CD4-positive, CD25-positive, alpha-beta regulatory T cell (primary cell): ENCODE data around the gene ERO1B. TPM values are rescaled to one million over a fixed set of nuclear protein-coding genes. Genes with fewer than 3 reads are reported as not detected.

ENCODE experiments used
- ATAC-seq, 2 donors: fragments of 150-1000 bp; cut with Tn5 transposase; one replicate each; pipeline ENCODE4 v1.10.0; 2021; ENCODE audit warnings: low read depth in 2 of 2, moderate number of reproducible peaks in 2 of 2, moderate library complexity in 1 of 2
- DNase-seq, 3 donors: peaks; one replicate each; pipeline versions ENCODE4 v3.0.0 to v3.0.0-alpha.2; 2012 to 2022; ENCODE audit warnings: mixed read lengths in 1 of 3
- H3K27ac ChIP-seq: one replicate; pipeline ENCODE4 v1.7.0; 2013; ENCODE audit warnings: mild to moderate bottlenecking, low read length; ENCODE audit not compliant: insufficient read depth, poor library complexity, severe bottlenecking
- H3K27me3 ChIP-seq: one replicate; pipeline ENCODE4 v1.7.0; 2013; ENCODE audit warnings: low read length; ENCODE audit not compliant: control insufficient read depth, insufficient read depth
- H3K36me3 ChIP-seq: one replicate; pipeline ENCODE4 v1.7.0; 2013; ENCODE audit warnings: mild to moderate bottlenecking, low read length, moderate library complexity; ENCODE audit not compliant: control insufficient read depth, insufficient read depth
- H3K4me1 ChIP-seq: 2 replicates; pipeline ENCODE4 v1.7.0; 2013; ENCODE audit warnings: mild to moderate bottlenecking, low read length; ENCODE audit not compliant: insufficient read depth, control insufficient read depth, poor library complexity, severe bottlenecking
- H3K4me3 ChIP-seq: one replicate; pipeline ENCODE4 v1.7.0; 2013; ENCODE audit warnings: low read depth, mild to moderate bottlenecking, low read length, moderate library complexity
- H3K9me3 ChIP-seq, 2 experiments: 1 replicate in 1 of 2; 2 replicates in 1 of 2; pipeline ENCODE4 v1.7.0; 2013; ENCODE audit warnings: low read length in 2 of 2, mild to moderate bottlenecking in 1 of 2, moderate library complexity in 1 of 2; ENCODE audit not compliant: control insufficient read depth in 2 of 2
- H3K27ac Mint-ChIP-seq, 3 donors: one replicate each; pipeline ENCODE4 v1.8.0; 2020 to 2022; ENCODE audit warnings: mild to moderate bottlenecking in 3 of 3, mixed read lengths in 3 of 3, moderate library complexity in 2 of 3
- H3K27me3 Mint-ChIP-seq: one replicate; pipeline ENCODE4 v1.8.0; 2022; ENCODE audit warnings: mild to moderate bottlenecking, mixed read lengths
- H3K36me3 Mint-ChIP-seq: one replicate; pipeline ENCODE4 v1.8.0; 2020; ENCODE audit warnings: mixed read lengths
- H3K4me1 Mint-ChIP-seq, 4 donors: one replicate each; pipeline ENCODE4 v1.8.0; 2020 to 2022; ENCODE audit warnings: mixed read lengths in 4 of 4, mild to moderate bottlenecking in 1 of 4
- H3K4me3 Mint-ChIP-seq, 4 donors: one replicate each; pipeline ENCODE4 v1.8.0; 2020 to 2022; ENCODE audit warnings: mild to moderate bottlenecking in 4 of 4, mixed read lengths in 4 of 4, moderate library complexity in 3 of 4
- H3K9me3 Mint-ChIP-seq, 7 donors: one replicate each; pipeline ENCODE4 v1.8.0; 2020 to 2022; ENCODE audit warnings: mixed read lengths in 7 of 7, mild to moderate bottlenecking in 3 of 7, moderate library complexity in 2 of 7
- polyA plus RNA-seq, 4 donors: library from polyadenylated mRNA; unstranded; fragments of 300-500 nt; fragmentation: Illumina TruSeq; gene quantifications; one replicate each; pipeline ENCODE4 v1.2.3, GENCODE V29; 2021
- total RNA-seq: library from RNA; stranded (reverse); gene quantifications from one replicate; pipeline ENCODE4 v1.2.3, GENCODE V29; 2022

ERO1B gene
- total and polyA plus RNA-seq, 5 donors from 2014 or later: 2.4 to 15.2 (median 2.8) TPM

GRCh38 chr1:236261898-236262297, 19.9 kb downstream of the ERO1B start:
- Histone ChIP-seq H3K27me3 (no peaks in the 10 kb centered on the region), H3K9me3 (peaks cover 16 to 22% of the 10 kb centered on the region in 2 experiments), H3K4me1 (no peaks in the 10 kb centered on the region), H3K4me3 (no peak overlapping the region), H3K36me3 (peaks cover 18% of the 10 kb centered on the region), H3K27ac (no peak overlapping the region)
- peaks cover 4% of the 10 kb centered on the region for H3K27me3 Mint-ChIP-seq
- peaks cover 7 to 37% (median 19%) of the 10 kb centered on the region in 4 donors for H3K4me1 Mint-ChIP-seq
- DNase-seq (no peak), ATAC-seq (no peak)
- no peak overlapping the region for H3K27ac Mint-ChIP-seq
- H3K36me3 Mint-ChIP-seq: peaks cover 59% of the 10 kb centered on the region
- no peak overlapping the region for H3K4me3 Mint-ChIP-seq
- H3K9me3 Mint-ChIP-seq: peaks cover 4 to 42% (median 7%) of the 10 kb centered on the region in 7 donors

GRCh38 chr1:236261033-236261432, 20.7 kb downstream of the ERO1B start:
- Mint-ChIP-seq H3K36me3 (peaks cover 55% of the 10 kb centered on the region), H3K4me1 (peaks cover 5 to 37% (median 19%) of the 10 kb centered on the region in 4 donors), H3K27me3 (peaks cover 4% of the 10 kb centered on the region), H3K9me3 (peaks cover 4 to 42% (median 9%) of the 10 kb centered on the region in 7 donors), H3K27ac (no peak overlapping the region), H3K4me3 (no peak overlapping the region)
- H3K9me3 ChIP-seq: peaks cover 16 to 24% of the 10 kb centered on the region in 2 experiments
- no peaks in the 10 kb centered on the region for H3K4me1 ChIP-seq
- DNase-seq (no peak), ATAC-seq (no peak)
- no peaks in the 10 kb centered on the region for H3K27me3 ChIP-seq
- no peak overlapping the region for H3K4me3 ChIP-seq
- peaks cover 22% of the 10 kb centered on the region for H3K36me3 ChIP-seq
- no peak overlapping the region for H3K27ac ChIP-seq

GRCh38 chr1:236259043-236259442, 22.7 kb downstream of the ERO1B start:
- Mint-ChIP-seq H3K4me3 (peak overlapping the region; percentile 18 to 51 (median 36)), H3K4me1 (peaks cover 10 to 37% (median 27%) of the 10 kb centered on the region in 4 donors), H3K27ac (peak overlapping the region in 2 of 3 donors; percentile 6 to 18), H3K9me3 (peaks cover 4 to 42% (median 9%) of the 10 kb centered on the region in 7 donors), H3K27me3 (peaks cover 4% of the 10 kb centered on the region), H3K36me3 (peaks cover 55% of the 10 kb centered on the region)
- no peak for ATAC-seq
- Histone ChIP-seq H3K4me1 (no peaks in the 10 kb centered on the region), H3K9me3 (peaks cover 16 to 24% of the 10 kb centered on the region in 2 experiments), H3K4me3 (no peak overlapping the region), H3K27me3 (no peaks in the 10 kb centered on the region), H3K36me3 (peaks cover 19% of the 10 kb centered on the region), H3K27ac (no peak overlapping the region)
- DNase-seq: peak in 1 of 3 donors; percentile 31

GRCh38 chr1:236258114-236258622, 23.6 kb downstream of the ERO1B start:
- H3K27ac Mint-ChIP-seq: no peak overlapping the region
- H3K9me3 ChIP-seq: peaks cover 16 to 24% of the 10 kb centered on the region in 2 experiments
- DNase-seq (no peak), ATAC-seq (no peak)
- peaks cover 58% of the 10 kb centered on the region for H3K36me3 Mint-ChIP-seq
- no peak overlapping the region for H3K27ac ChIP-seq
- H3K36me3 ChIP-seq: peaks cover 26% of the 10 kb centered on the region
- no peak overlapping the region for H3K4me3 ChIP-seq
- peaks cover 4 to 42% (median 9%) of the 10 kb centered on the region in 7 donors for H3K9me3 Mint-ChIP-seq
- H3K27me3 Mint-ChIP-seq: peaks cover 4% of the 10 kb centered on the region
- no peaks in the 10 kb centered on the region for H3K27me3 ChIP-seq
- no peak overlapping the region for H3K4me3 Mint-ChIP-seq
- H3K4me1 Mint-ChIP-seq: peaks cover 10 to 37% (median 30%) of the 10 kb centered on the region in 4 donors
- H3K4me1 ChIP-seq: no peaks in the 10 kb centered on the region

GRCh38 chr1:236257216-236257615, 24.5 kb downstream of the ERO1B start:
- H3K27ac Mint-ChIP-seq: no peak overlapping the region
- H3K36me3 ChIP-seq: peaks cover 25% of the 10 kb centered on the region
- H3K9me3 Mint-ChIP-seq: peaks cover 4 to 41% (median 9%) of the 10 kb centered on the region in 7 donors
- peaks cover 52% of the 10 kb centered on the region for H3K36me3 Mint-ChIP-seq
- no peak for ATAC-seq
- peaks cover 16 to 24% of the 10 kb centered on the region in 2 experiments for H3K9me3 ChIP-seq
- peaks cover 10 to 32% (median 30%) of the 10 kb centered on the region in 4 donors for H3K4me1 Mint-ChIP-seq
- H3K27ac ChIP-seq: no peak overlapping the region
- H3K27me3 ChIP-seq: no peaks in the 10 kb centered on the region
- H3K27me3 Mint-ChIP-seq: peaks cover 4% of the 10 kb centered on the region
- H3K4me3 Mint-ChIP-seq: no peak overlapping the region
- DNase-seq: no peak
- H3K4me1 ChIP-seq: no peaks in the 10 kb centered on the region
- H3K4me3 ChIP-seq: no peak overlapping the region

GRCh38 chr1:236253918-236254637, 27.7 kb downstream of the ERO1B start:
- Mint-ChIP-seq H3K9me3 (peaks cover 0 to 15% (median 5%) of the 10 kb centered on the region in 7 donors), H3K4me1 (peaks cover 9 to 20% (median 14%) of the 10 kb centered on the region in 4 donors), H3K4me3 (peak overlapping the region in 1 of 4 donors; percentile 81), H3K27me3 (no peaks in the 10 kb centered on the region), H3K27ac (peak overlapping the region in 1 of 3 donors; percentile 19), H3K36me3 (peaks cover 31% of the 10 kb centered on the region)
- ATAC-seq (no peak), DNase-seq (no peak)
- peaks cover 23% of the 10 kb centered on the region for H3K36me3 ChIP-seq
- H3K4me1 ChIP-seq: no peaks in the 10 kb centered on the region
- H3K27ac ChIP-seq: no peak overlapping the region
- peaks cover 15 to 16% of the 10 kb centered on the region in 2 experiments for H3K9me3 ChIP-seq
- H3K27me3 ChIP-seq: no peaks in the 10 kb centered on the region
- no peak overlapping the region for H3K4me3 ChIP-seq

GRCh38 chr1:236253119-236253518, 28.6 kb downstream of the ERO1B start:
- Mint-ChIP-seq H3K9me3 (peaks cover 0 to 9% (median 5%) of the 10 kb centered on the region in 7 donors), H3K4me1 (peaks cover 8 to 18% (median 10%) of the 10 kb centered on the region in 4 donors), H3K4me3 (no peak overlapping the region), H3K27ac (no peak overlapping the region), H3K27me3 (no peaks in the 10 kb centered on the region), H3K36me3 (peaks cover 29% of the 10 kb centered on the region)
- Histone ChIP-seq H3K4me1 (no peaks in the 10 kb centered on the region), H3K4me3 (no peak overlapping the region), H3K27me3 (no peaks in the 10 kb centered on the region), H3K9me3 (peaks cover 11 to 14% of the 10 kb centered on the region in 2 experiments), H3K27ac (no peak overlapping the region), H3K36me3 (peaks cover 23% of the 10 kb centered on the region)
- DNase-seq (no peak), ATAC-seq (no peak)
